ENCODE results near the gene GRIA4. TPM values are rescaled to one million over a fixed set of nuclear protein-coding genes. Genes with fewer than 3 reads are reported as not detected.

The GRIA4 gene
- total and polyA plus RNA-seq, 2 of the 13 experiments (the other 11 are each of a cell fraction or from before 2014, with no cell fraction given) = not detected

DNA sequence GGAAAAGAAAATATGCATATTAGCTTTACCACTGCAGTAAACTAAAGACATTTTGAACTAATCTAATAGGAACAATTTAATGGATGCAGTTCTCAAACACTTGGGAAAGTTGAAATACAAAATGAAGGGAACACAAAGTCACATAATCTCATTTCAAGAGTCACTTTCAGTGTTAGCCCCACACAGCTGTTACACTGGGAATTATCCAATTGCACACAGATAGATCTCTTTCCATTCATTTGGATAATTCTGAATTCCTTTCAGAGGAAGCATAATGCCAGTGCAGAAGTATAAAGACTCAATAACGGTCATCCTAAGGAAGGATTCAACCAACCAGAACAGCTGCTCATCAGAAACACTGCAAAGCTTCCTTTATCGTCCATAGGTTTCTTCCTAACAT, 173.3 kb downstream of the GRIA4 start (continued):
- TF ChIP-seq, protein P1, sequence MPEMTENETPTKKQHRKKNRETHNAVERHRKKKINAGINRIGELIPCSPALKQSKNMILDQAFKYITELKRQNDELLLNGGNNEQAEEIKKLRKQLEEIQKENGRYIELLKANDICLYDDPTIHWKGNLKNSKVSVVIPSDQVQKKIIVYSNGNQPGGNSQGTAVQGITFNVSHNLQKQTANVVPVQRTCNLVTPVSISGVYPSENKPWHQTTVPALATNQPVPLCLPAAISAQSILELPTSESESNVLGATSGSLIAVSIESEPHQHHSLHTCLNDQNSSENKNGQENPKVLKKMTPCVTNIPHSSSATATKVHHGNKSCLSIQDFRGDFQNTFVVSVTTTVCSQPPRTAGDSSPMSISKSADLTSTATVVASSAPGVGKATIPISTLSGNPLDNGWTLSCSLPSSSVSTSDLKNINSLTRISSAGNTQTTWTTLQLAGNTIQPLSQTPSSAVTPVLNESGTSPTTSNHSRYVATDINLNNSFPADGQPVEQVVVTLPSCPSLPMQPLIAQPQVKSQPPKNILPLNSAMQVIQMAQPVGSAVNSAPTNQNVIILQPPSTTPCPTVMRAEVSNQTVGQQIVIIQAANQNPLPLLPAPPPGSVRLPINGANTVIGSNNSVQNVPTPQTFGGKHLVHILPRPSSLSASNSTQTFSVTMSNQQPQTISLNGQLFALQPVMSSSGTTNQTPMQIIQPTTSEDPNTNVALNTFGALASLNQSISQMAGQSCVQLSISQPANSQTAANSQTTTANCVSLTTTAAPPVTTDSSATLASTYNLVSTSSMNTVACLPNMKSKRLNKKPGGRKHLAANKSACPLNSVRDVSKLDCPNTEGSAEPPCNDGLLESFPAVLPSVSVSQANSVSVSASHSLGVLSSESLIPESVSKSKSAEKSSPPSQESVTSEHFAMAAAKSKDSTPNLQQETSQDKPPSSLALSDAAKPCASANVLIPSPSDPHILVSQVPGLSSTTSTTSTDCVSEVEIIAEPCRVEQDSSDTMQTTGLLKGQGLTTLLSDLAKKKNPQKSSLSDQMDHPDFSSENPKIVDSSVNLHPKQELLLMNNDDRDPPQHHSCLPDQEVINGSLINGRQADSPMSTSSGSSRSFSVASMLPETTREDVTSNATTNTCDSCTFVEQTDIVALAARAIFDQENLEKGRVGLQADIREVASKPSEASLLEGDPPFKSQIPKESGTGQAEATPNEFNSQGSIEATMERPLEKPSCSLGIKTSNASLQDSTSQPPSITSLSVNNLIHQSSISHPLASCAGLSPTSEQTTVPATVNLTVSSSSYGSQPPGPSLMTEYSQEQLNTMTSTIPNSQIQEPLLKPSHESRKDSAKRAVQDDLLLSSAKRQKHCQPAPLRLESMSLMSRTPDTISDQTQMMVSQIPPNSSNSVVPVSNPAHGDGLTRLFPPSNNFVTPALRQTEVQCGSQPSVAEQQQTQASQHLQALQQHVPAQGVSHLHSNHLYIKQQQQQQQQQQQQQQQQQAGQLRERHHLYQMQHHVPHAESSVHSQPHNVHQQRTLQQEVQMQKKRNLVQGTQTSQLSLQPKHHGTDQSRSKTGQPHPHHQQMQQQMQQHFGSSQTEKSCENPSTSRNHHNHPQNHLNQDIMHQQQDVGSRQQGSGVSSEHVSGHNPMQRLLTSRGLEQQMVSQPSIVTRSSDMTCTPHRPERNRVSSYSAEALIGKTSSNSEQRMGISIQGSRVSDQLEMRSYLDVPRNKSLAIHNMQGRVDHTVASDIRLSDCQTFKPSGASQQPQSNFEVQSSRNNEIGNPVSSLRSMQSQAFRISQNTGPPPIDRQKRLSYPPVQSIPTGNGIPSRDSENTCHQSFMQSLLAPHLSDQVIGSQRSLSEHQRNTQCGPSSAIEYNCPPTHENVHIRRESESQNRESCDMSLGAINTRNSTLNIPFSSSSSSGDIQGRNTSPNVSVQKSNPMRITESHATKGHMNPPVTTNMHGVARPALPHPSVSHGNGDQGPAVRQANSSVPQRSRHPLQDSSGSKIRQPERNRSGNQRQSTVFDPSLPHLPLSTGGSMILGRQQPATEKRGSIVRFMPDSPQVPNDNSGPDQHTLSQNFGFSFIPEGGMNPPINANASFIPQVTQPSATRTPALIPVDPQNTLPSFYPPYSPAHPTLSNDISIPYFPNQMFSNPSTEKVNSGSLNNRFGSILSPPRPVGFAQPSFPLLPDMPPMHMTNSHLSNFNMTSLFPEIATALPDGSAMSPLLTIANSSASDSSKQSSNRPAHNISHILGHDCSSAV (CRISPR knock-in tag; IDR thresholded peaks at IDR 0.05; ENCODE audit: borderline replicate concordance) = no peak
- TF ChIP-seq U2AF2 (IDR thresholded peaks at IDR 0.05; ENCODE audit: low read depth, low read length) (no peak), AHDC1 (CRISPR knock-in tag; IDR thresholded peaks at IDR 0.05; ENCODE audit: borderline replicate concordance) (no peak), THAP8 (CRISPR knock-in tag; IDR thresholded peaks at IDR 0.05; ENCODE audit: borderline replicate concordance) (no peak), TRIM24 (CRISPR knock-in tag; IDR thresholded peaks at IDR 0.05) (no peak), ZNF776 (CRISPR knock-in tag; IDR thresholded peaks at IDR 0.05) (no peak), CREB1 (IDR thresholded peaks at IDR 0.05) (no peak), CREB1 (CRISPR knock-in tag; IDR thresholded peaks at IDR 0.05) (no peak), ELF4 (CRISPR knock-in tag; IDR thresholded peaks at IDR 0.05; ENCODE audit: borderline replicate concordance) (no peak), RNF2 (conservative IDR thresholded peaks at IDR 0.05; ENCODE audit: low read depth) (no peak), ATM (IDR thresholded peaks at IDR 0.05; ENCODE audit: borderline replicate concordance) (no peak)
- TF ChIP-seq, protein P2, sequence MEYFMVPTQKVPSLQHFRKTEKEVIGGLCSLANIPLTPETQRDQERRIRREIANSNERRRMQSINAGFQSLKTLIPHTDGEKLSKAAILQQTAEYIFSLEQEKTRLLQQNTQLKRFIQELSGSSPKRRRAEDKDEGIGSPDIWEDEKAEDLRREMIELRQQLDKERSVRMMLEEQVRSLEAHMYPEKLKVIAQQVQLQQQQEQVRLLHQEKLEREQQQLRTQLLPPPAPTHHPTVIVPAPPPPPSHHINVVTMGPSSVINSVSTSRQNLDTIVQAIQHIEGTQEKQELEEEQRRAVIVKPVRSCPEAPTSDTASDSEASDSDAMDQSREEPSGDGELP (IDR thresholded peaks at IDR 0.05; ENCODE audit: borderline replicate concordance, low read depth) = no peak
- TF ChIP-seq, protein P3, sequence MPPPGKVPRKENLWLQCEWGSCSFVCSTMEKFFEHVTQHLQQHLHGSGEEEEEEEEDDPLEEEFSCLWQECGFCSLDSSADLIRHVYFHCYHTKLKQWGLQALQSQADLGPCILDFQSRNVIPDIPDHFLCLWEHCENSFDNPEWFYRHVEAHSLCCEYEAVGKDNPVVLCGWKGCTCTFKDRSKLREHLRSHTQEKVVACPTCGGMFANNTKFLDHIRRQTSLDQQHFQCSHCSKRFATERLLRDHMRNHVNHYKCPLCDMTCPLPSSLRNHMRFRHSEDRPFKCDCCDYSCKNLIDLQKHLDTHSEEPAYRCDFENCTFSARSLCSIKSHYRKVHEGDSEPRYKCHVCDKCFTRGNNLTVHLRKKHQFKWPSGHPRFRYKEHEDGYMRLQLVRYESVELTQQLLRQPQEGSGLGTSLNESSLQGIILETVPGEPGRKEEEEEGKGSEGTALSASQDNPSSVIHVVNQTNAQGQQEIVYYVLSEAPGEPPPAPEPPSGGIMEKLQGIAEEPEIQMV (CRISPR knock-in tag; IDR thresholded peaks at IDR 0.05; ENCODE audit: low read depth) = no peak
